ENCODE measurements around the gene PLSCR4. TPM values are rescaled to one million over a fixed set of nuclear protein-coding genes. Genes with fewer than 3 reads are reported as not detected.

Gene PLSCR4
- total and polyA plus RNA-seq, 2 donors (not counting 3 experiments of a cell fraction or from before 2014, with no cell fraction given): 81.5 to 91.7 TPM

GRCh38 chr3:146209371-146209770 is 41.5 kb downstream of the PLSCR4 start:
- Histone ChIP-seq H4K20me1 (replicated peaks; ENCODE audit: control insufficient read depth, extremely low read depth, insufficient read depth, low read length) (no peaks in the 10 kb centered on the region), H3K4me3 (replicated peaks in 1 of 3; ENCODE audit: insufficient read depth in 1 of 3, low read depth in 1 of 3, low read length in 3 of 3) (no peak overlapping the region), H3K4me2 (ENCODE audit: insufficient read depth, low read length) (no peak overlapping the region), H3K27ac (ENCODE audit: insufficient read depth, low read depth, low read length) (no peak overlapping the region), H3K9me3 (replicated peaks; ENCODE audit: control insufficient read depth, insufficient read depth, low read length) (no peaks in the 10 kb centered on the region), H3K36me3 (ENCODE audit: control insufficient read depth in 2 of 2, extremely low read depth in 1 of 2, insufficient read depth in 2 of 2, low read length in 2 of 2) (peaks cover 4 to 11% of the 10 kb centered on the region in 2 experiments), H3K9me1 (replicated peaks; ENCODE audit: control insufficient read depth, extremely low read depth, insufficient read depth, low read length) (no peaks in the 10 kb centered on the region), H3K9ac (replicated peaks; ENCODE audit: extremely low read depth, insufficient read depth, low read length) (no peak overlapping the region), H3K27me3 (ENCODE audit: control insufficient read depth in 2 of 2, insufficient read depth in 2 of 2, low read length in 2 of 2) (no peaks in the 10 kb centered on the region), H2AFZ (ENCODE audit: low read depth, low read length) (no peak overlapping the region), H3K79me2 (ENCODE audit: control insufficient read depth, insufficient read depth, low read length) (no peaks in the 10 kb centered on the region), H3K4me1 (ENCODE audit: control insufficient read depth, extremely low read depth, insufficient read depth, low read length) (no peaks in the 10 kb centered on the region)
- dilution Hi-C loops (cut with MboI; ENCODE audit: extremely low pct_ligation_motif_present, low sequenced_read_pairs): no loop called here
- no peak for DNase-seq (ENCODE audit: low read depth, low spot score)
- ChIA-PET CTCF (interaction anchor here (0.9 to 2.0 kb wide), 3 partner anchors 12 to 118 kb away, joined by 3 to 5 read pairs (median 4); no protein-coding TSS in a partner anchor), POLR2A (no interaction called here)
- intact Hi-C loops (cut with micrococcal nuclease): no loop called here
- BruUV-seq (replicated peaks): no TSS peak
- TF ChIP-seq CTCF (IDR thresholded peaks at IDR 0.05; ENCODE audit: extremely low read depth in 1 of 2, insufficient read depth in 1 of 2, low read depth in 1 of 2, low read length in 2 of 2) (no peak), MYC (IDR thresholded peaks at IDR 0.05; ENCODE audit: low read depth, low read length) (no peak), JUN (IDR thresholded peaks at IDR 0.05; ENCODE audit: borderline replicate concordance, insufficient read depth, insufficient read length, low read depth) (no peak), FOS (IDR thresholded peaks at IDR 0.05; ENCODE audit: borderline replicate concordance, insufficient read depth, low read length) (no peak), MAX (IDR thresholded peaks at IDR 0.05; ENCODE audit: insufficient read depth, insufficient read length) (no peak), POLR2A (IDR thresholded peaks at IDR 0.05; ENCODE audit: low read depth, low read length) (no peak), GATA2 (IDR thresholded peaks at IDR 0.05; ENCODE audit: insufficient read depth, insufficient read length, low read depth, low read length) (no peak), POLR2AphosphoS5 (IDR thresholded peaks at IDR 0.05; ENCODE audit: insufficient read depth, low read depth, low read length) (no peak), EZH2 (IDR thresholded peaks at IDR 0.05; ENCODE audit: borderline replicate concordance, low read depth, low read length, severe bottlenecking) (no peak)
- no peak for FAIRE-seq
